ENCODE measurements around the gene KCNK2.
"Not testable (repeated sequence)": the region's sequence is repeated elsewhere in the genome, so short reads cannot be mapped to it uniquely, and the experiment has no call there.

Gene KCNK2

DNA sequence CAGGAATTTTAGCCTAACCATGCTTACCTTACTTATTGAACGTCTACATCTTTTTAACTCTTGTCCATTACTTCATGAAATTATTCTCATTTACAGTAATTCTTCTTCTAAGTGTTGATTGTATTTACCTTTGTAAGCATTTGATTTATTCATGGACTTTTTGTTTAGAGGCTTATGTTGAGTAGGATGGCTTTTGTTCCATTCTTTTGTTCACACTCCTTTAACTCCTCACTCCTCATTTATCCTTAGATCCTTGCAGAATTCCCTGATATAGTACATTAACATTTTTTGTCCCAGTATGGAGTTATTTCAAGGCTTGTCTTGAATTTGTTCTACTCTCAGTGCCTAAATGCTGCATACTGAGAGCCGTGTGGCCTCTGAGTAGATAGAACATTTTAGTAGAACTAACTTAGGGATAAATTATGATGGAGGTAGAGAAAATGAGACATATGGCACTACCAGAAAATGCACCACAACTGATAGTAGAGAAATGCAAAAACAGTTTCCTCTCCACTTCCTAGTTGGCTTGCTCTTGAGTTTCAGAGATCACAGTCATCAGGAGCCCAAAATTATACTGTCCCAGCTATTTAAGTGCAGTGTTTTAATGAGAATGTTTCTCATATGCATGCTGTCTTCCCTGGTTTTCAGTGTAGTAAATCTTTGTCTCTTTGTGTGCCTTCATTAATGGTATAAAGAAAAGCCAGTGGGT is 69.5 kb downstream of the KCNK2 start:
- DNase-seq (ENCODE audit: low spot score): no peak

DNA sequence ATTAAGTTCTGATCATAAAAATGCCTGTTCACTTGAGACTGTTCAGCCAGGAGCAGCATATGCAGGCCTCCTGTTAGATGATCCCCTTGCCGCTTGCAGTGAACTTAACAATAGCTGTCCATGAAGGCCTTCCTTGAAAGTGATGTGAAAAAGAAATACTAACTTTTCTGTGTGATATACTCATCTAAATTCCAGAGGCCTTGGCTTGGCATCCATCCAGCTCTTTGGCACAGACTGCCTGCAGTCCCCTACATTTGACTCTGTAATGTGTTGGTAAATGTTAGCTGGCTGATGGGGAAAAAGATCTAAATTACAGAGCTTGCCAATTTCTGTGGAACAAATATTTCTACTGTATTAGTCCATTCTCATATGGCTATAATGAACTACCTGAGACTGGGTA is 73.7 kb downstream of the KCNK2 start:
- DNase-seq (ENCODE audit: low spot score): no peak

DNA sequence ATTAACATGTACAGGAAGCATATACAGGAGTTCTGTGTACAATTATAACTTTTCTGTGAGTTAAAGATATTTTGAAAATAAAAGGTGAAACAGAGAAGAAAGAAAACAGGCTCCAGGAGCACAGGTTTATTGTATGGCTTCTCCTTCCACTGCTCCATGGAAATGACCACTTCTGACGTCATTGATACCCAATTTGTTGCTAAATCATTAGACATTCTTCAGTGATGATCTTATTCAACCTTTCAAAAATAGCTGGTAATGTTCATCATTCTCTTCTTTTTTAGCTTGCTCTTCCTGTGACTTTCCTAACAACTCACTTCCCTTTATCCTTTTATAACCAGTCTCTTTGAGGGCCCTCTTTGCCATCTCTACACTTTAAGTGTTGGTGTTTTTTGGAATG is 77.8 kb downstream of the KCNK2 start:
- DNase-seq (ENCODE audit: low spot score): peak; percentile 5

DNA sequence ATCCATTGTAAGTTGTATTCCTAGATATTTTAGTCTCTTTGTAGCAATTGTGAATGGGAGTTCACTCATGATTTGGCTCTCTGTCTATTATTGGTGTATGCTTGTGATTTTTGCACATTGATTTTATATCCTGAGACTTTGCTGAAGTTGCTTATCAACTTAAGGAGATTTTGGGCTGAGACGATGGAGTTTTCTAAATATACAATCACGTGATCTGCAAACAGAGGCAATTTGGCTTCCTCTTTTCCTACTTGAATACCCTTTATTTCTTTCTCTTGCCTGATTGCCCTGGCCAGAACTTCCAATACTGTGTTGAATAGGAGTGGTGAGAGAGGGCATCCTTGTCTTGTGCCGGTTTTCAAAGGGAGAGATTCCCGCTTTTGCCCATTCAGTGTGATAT is 80.6 kb downstream of the KCNK2 start:
- DNase-seq (ENCODE audit: low spot score): not testable (repeated sequence)

DNA sequence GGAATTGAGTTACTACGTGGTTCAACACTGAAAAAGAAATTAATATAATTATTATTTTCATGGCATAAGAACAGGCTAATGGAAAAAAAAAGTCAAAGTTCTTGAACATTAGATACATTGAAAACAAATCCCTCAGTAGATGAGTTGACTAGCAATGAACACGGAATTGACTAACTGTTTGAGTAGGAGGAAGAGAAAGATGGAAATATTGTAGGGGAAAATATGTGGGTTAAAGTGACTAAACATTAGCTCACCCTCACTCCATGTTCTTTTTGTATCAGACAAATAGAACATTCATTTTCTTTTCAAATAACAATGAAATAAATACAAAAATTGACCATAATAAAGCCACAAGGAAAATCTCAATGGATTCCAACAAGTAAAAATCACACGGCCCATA is 84.3 kb downstream of the KCNK2 start:
- no peak for DNase-seq (ENCODE audit: low spot score)

DNA sequence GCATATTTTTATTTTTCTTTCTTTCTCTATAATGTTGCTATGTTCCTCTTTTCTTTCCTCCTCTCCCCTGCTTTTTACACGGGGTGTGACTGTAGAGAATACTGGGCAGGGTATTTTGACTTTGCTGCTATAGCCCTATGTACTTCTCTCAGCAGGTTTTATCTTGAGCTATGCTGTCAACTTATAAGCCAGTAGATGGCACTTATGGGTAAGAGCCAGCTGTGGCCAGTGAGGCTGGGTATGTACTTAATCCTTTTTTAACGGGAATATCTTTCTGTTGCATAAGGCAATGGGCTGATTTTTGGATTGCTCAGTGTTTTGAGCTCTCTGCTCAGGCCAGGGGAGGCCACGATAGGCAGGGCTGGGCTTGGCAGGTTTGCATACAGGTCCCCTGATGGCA is 99.0 kb downstream of the KCNK2 start:
- DNase-seq (ENCODE audit: low spot score): no peak

DNA sequence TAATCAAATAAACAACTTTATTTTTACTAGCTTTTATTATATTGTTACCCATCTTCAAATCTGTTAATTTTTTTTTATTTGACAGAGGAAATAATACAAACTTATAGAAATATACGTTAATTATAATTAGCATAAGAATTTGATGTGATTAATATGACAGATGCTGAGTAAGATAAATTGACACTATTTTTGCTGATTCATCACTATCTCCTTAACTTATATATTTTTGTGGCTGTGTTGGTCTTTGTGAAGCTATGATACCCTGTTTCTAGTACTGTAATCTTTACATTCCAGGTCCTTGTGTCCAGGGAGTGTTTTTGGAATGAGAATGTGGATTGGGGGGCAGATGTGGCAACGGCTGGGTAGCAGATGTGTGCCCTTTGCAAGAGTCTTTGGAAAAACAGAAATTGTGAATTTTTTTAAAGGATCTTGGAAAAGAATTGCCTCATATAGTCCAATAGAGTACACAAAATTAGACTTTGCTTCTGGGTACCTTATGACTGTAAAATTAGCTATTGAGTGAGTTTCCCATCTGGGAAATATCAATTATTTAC is 102.6 kb downstream of the KCNK2 start:
- no peak for DNase-seq (ENCODE audit: low spot score)

DNA sequence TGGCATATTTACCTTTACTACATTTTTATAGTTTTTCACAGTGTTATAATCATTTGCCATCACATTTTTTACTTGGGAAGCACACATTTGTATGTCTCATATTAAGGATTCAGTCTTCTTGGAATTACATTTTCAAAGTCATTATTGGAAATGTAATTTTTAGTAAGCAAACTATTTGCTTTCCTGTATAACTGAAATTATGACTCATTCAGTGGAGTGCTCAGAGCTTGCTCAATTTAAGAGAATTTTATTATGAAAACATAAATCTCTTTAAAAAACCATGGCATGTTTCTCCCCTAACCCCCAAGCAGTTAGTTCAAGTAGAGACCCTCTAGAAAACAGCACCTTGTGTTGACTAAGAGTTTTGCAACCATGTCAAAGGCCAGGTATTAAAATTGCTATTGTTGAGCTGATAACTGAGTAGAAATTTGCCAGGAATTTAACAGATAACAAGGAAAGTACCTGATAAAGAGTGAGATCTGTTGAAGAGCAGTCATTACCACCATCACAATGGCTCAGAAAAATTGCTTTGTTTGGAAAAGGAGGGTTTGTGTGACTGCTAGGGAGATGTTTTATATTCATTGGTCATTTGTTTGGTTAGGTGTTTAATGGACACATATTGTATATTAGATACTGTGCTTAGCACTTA is 105.9 kb downstream of the KCNK2 start:
- DNase-seq (ENCODE audit: low spot score): no peak

DNA sequence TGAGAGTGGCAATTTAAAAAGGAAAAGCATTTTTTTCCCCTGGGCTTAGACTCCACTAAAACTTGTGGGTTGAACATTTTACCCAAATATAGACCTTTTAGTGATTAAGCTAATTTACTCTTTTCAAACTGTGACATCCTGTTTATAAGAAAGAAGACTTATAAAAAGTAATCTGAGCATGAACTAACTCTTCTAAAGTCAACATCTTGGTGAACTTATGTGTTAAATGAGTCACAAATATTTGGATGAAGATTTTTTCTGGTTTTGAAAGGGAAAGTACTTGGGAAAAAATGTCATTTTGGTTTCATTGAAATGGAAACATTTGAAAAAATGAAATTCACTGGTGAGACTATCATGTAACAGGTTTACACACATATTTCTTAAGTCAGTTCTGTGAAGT is 109.8 kb downstream of the KCNK2 start:
- DNase-seq (ENCODE audit: low spot score): peak; percentile 2

DNA sequence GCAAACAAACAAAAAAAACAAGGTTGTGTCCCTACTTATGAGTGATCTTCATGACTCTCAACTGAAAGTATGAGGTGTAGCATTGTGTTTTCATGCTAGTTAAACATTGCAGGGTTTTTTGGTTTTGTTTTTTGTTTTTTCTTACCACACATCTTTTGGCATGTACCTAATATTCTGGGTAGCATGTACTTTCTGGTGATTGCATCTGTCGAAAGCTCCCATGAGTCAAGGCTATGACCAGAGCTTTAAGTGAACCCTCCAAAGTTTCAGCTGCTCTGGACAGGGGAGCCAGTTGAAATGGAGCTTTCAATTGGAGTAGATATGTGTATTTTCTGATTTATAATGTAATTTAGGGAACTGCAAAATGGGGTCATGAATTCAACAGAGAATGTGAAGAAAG is 115.5 kb downstream of the KCNK2 start:
- no peak for DNase-seq (ENCODE audit: low spot score)

DNA sequence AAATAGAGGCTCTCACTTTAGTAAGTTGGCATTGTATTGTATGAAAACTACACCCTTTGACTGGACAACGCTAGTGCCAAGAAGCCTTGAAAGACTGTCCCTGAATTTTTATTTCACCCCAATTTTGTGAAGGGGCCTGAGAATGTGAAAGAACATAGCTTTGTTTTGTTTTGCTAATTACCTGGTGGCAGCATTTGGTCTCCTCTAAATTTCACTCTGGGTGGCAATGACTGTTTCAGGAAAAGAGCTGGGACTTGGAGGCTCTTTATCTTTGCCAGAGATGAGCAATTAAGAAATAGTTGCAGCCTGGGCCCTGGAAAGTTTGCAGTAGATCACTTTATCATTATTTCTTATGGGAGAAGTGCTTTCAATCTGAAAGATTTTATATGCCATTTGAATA is 117.6 kb downstream of the KCNK2 start:
- no peak for DNase-seq (ENCODE audit: low spot score)

DNA sequence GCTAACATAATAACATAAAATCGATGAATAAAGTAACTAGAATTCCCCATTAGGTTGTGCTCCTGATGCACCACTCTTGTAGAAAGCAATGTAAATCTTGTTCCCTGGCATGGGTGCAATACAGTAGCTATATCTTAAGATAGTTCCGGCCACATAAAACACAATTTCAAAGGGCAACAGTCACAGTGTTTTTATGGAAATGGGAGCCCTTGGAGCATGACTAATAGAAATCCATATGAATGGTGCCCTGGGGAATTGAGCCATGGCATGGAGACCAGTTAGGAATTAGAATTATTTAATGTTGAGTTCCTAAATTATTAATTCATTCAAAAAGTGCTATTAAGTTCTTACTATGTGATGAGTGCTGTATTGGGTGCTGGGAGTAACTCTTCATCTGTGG is 118.7 kb downstream of the KCNK2 start:
- no peak for DNase-seq (ENCODE audit: low spot score)

DNA sequence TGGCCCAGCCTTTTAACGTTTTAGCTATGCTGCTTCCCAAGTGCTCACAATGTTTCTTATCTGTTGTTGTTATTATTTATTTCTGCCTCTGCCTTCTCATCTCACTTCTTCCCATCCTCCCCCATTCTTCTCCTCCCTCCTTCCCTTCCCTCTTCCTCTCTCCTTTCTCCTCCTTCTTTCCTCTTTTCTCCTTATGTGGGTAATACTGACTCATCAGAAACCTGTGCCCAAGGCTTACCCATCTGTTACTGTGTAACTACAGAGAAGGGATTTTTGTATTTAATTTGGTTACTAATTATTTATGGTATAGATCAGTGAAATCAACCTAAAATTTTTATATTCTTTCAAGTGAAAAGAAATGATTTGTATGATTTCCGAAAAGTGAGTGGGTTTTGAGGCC is 120.3 kb downstream of the KCNK2 start:
- no peak for DNase-seq (ENCODE audit: low spot score)

DNA sequence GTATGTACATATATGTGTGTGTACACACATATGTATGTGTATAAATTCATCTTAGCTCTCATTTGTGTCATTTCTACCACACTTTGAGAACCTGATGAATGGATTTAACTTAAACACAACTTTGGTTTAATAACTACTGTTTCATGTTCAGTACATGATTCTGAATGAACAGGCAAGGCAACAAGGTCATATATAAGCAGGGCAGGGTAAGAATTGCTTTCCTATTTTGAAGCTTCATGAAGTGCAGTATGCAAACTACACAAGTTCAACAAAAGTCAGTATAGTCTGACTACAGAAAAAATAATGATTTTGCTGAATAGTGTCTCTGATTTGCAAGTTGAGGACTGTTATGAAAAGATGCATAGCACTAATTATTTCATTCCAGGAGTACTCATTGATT is 127.6 kb downstream of the KCNK2 start:
- no peak for DNase-seq (ENCODE audit: low spot score)

DNA sequence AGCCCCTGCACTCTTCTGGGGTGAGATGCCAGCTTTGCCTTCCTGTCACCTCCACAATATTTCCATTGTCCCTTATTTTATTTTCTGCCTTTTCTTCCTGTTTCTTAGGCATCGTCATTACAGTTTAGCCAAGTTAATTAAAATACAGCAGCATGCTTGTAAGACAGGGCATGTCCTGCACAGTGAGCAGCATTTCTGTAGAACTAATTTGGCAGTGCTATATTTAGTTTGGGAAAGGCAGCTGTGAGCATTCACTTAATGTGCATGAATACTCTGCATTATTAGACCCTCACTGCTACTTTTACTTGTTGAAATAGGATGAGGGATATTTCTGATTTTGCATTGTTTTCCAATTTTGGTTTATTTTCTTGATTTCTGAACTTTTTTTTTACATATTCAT is 133.3 kb downstream of the KCNK2 start:
- no peak for DNase-seq (ENCODE audit: low spot score)

DNA sequence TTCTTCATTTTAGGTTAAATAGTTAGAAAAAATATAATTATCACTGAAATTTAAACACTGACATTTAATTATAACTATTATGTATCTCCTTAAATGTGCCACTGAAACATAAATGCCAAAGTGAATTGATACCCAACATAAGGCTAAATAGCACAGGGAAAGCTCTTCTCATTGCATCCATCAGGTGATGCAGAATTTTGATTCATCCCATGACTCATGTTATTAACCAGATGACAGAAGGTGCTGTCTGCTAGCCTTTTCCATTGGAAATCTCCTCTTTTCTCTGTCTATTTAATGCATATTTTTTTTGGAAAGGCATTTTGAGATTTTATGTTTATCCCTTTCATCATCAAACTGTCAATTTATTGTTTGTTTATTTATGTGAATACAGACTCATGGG is 136.8 kb downstream of the KCNK2 start:
- no peak for DNase-seq (ENCODE audit: low spot score)

DNA sequence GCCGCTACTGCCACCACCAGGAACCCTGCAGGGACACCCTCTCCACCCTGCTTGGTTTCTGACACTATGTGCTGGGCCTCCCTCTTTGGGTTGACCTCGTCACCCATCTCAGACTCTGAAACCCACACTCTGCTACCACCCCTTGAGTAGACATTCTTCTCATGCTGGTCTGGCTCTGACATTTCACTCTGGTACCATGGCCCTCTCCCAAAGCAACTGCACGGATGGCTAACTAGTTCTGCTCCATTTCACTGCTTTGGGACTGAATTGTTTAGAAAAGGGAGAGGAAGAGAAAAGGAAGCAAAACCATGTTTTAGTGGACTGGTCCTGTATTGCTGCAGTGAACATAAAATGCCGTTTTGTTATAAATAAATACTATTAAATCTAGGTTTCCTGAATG is 137.8 kb downstream of the KCNK2 start:
- no peak for DNase-seq (ENCODE audit: low spot score)

DNA sequence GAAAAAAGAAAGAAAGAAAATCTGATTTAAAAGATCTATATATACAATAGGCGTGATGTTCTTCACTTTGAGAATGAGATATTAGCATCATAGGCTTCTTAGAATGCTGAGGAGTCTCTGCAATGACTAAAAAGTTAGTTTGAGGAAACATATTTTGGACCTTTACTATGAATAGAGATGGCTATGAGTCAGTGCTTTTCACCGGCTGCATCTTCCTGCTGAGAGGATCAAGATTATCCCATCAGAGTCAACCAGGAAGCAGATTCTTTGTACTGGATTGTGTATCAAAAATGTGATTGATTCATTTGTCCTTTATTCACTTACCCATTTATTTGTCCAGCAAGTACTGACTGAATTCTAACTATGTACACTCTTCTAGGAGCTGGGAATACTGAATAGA is 144.2 kb downstream of the KCNK2 start:
- no peak for DNase-seq (ENCODE audit: low spot score)

DNA sequence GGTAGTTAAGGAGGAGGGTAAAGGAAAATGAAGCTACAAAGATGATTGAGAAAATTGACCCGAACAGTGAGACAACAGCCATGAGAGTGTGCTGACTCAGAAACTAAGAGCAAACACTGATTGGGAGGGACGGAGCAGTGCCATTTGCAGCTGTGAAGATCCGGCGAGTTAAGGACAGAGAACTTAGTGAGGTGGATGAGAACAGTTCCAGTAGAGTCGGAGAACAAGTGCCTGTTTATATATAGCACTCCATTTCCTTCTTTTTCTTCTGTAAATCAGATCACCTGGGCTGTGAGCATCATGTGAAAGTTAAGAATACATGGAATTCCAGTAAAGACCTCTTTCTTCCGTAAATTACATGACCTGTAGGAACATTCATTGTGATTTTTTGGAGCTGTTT is 145.7 kb downstream of the KCNK2 start:
- no peak for DNase-seq (ENCODE audit: low spot score)

DNA sequence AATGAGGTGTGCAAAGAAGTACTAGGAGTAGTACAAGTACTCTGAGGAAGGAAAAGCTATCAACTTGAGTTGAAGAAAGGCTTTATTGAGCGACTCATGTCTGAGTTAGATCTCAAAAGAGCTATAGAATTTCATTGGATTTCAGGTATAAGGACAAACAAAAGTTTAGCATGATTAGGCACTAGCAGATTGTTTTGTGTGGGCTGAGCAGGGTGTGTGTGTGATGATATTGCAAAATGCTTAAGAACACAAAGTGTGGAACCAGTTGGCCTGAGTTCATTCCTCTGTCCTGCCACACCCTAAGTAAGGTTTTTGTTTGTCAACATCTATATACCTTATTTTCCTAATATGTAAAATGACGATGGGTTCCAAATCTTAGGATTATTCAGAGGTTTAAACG is 158.9 kb downstream of the KCNK2 start:
- DNase-seq (ENCODE audit: low spot score): no peak

DNA sequence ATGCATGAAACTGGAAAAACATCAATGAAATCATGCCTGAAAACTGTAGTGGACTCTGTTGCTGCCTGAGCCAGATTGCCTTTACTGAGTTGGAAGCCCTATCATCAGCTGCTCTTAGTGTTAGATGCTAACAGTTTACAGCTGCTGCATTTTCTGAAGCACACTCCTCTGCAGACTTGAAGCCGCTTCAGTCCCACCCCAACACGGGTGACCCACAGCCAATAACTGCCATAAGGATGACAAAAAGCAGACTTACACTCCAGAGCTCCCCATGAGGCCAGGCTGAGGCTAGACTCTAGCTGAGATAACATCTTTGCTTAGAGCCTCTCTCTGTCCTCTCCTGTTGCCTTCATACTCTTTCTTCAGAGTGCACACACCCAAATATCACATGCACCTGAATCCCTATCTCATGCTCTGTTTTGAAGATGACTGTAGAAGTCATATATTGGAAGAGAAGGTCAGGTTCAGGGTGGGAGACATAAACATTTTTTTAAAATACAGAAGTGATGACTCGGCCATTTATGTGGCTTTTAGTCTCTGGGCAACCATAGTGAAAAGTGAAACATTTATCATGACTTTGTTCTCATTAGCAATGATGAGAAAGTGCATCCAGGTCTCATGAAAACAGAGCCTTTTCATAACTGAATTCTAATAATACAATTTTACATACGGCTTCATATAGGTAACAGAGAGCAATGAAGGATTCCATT is 161.0 kb downstream of the KCNK2 start:
- no peak for DNase-seq (ENCODE audit: low spot score)

DNA sequence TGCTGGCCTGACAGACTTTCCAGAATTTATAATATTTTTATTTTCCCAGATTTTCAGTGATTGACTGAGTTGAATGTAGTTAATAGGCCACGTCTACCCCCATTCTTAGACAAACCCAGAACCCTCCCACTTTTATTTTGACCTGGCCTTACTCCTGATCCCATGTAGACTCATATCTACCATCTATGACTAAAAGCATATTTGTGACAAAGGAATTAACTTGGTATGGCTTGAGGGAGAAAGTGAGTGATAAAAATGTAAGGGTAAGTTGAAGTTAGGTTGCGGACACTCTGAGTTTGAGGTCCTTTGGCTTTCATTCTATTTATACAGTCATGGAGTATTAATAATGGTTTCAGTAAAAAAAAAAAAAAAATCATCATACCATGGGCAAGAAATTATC is 168.4 kb downstream of the KCNK2 start:
- DNase-seq (ENCODE audit: low spot score): no peak

DNA sequence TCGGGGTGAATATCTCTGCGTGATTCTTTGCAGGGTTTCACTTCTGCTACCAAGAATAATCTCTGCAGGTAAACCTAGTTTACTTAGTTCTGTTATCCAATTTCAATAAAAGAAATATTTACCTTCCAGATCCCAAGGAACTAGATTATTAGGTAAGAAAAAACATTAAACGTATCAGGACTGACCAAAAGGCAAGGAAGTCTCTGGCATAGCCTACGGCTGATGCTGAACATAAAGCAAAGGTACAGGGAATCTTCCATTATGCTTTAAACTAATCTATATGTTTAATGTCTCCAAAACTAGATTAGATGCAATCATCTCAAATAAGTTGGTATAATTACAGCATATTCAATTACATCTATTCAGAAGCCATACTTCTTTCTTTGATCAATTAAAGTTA is 168.9 kb downstream of the KCNK2 start:
- DNase-seq (ENCODE audit: low spot score): no peak
